NK-92 treated with Interleukin-12 subunit alpha and Interleukin-12 subunit beta, amount 100 ng/mL, for 24 hours (cell line): ENCODE measurements around the gene HID1.
"Not testable (repeated sequence)": the region's sequence is repeated elsewhere in the genome, so short reads cannot be mapped to it uniquely, and the experiment has no call there.

ENCODE experiments used
- DNase-seq: peaks from one replicate; lab custom pipeline; 2025; lab: John Stamatoyannopoulos, UW

HID1 gene, protein sequence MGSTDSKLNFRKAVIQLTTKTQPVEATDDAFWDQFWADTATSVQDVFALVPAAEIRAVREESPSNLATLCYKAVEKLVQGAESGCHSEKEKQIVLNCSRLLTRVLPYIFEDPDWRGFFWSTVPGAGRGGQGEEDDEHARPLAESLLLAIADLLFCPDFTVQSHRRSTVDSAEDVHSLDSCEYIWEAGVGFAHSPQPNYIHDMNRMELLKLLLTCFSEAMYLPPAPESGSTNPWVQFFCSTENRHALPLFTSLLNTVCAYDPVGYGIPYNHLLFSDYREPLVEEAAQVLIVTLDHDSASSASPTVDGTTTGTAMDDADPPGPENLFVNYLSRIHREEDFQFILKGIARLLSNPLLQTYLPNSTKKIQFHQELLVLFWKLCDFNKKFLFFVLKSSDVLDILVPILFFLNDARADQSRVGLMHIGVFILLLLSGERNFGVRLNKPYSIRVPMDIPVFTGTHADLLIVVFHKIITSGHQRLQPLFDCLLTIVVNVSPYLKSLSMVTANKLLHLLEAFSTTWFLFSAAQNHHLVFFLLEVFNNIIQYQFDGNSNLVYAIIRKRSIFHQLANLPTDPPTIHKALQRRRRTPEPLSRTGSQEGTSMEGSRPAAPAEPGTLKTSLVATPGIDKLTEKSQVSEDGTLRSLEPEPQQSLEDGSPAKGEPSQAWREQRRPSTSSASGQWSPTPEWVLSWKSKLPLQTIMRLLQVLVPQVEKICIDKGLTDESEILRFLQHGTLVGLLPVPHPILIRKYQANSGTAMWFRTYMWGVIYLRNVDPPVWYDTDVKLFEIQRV

DNA sequence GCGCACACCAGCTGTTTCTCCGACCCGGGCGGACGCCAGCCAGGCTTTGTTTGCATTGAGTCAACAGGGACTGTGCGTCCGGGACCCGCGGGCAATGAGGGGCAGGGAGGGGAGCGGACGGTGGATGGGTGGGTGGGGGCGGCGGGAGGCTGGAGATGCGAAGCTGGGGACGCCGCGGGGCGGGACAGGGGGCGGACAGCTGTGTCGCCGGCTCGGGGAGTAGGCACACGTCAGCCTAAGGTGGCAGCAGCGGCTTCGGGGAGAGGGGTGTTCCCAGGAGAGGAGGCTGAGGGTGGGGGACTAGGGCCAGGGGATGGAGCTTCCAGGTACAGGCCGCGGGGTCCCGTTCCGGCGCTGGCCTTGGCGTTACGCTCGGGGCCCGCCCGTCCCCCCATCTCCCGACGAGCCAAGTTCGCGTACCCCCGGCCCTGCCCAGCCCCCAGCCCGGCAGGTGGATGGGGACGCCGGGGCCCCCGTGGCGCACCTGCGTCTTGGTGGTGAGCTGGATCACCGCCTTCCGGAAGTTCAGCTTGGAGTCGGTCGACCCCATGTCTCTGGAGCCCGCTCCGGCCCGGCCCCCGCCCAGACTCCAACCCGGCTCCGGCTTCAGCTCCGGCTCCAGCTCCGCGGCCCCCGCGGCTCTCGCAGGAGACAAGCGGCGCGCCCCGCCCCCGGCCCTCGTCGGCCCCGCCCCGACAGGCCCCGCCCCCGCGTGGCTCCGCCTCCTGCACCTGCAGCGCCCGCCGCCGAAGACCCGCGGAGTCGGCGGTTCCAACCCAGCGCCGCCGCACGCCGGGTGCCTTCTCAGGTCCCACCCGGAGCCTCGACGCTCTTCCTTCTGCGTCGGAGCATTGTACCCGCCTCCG, at the start of gene HID1:
Gene HID1, minus strand, starts transcription at position 653 of the 866 bp plus-strand sequence. Its CDS starts 103 bp downstream, at position 550.
- no peak for DNase-seq

DNA sequence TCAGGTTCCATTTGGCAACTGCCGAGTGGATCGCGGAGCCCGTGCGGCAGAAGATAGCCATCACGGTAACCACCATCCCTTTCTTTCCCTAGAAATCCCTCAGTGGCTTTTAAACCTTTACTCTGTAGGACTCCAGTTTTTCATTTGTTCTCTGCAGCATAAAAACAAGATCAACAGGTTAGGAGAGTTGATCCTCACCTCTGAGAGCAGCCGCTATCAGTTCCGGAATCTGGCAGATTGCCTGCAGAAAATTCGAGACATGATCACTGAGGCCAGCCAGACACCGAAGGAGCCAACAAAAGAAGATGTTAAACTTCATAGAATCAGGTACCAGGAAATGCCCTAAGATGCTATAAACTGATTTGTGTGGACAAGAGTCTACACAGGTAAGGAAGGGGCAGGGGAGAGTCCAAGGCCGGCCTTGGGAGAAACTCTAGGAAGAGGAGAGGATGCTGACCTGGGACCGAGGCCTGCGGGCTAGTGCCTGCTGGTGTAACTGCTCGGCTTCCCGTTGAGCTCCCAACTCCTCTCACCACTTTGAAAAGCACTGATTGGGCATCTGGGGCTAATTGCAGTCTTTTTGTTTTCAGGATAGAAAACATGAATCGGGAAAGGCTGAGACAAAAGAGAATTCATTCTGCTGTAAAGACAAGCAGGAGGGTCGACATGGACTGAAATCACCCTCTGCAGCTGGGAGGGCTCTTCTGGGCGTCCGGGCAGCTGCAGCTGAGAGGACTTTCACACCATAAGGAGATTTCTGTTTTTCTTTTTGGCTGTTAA, 48.0 kb upstream of the HID1 start:
- DNase-seq, result no peak

- DNase-seq, result no peak
These were observed 47.2 kb upstream of the HID1 start for GRCh38 chr17:75019710-75020109.

- no peak for DNase-seq
These were observed 46.6 kb upstream of the HID1 start for GRCh38 chr17:75019146-75019545.

DNA sequence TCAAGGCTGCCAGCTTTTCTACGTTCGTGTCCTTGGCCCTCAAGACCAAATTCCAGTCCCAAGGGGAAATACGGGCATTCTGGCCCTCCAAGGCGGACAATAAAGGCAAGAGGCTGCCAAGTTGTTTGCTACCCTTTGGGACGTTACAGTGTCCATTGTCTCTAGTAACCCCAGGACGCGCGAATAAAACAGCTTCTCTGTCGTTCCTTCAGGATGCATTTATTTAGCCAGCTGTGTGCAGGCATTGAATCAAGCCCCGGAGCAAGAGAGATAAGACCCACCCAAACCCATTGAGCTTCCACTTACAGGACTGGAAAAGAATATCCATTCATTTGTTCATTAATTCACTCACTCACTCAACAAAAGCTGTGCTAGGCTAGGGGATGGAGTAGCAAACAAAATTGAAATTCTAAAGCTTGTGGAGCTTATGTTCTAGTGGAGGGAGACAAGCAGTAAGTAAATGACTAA, 40.6 kb upstream of the HID1 start:
- no peak for DNase-seq

DNA sequence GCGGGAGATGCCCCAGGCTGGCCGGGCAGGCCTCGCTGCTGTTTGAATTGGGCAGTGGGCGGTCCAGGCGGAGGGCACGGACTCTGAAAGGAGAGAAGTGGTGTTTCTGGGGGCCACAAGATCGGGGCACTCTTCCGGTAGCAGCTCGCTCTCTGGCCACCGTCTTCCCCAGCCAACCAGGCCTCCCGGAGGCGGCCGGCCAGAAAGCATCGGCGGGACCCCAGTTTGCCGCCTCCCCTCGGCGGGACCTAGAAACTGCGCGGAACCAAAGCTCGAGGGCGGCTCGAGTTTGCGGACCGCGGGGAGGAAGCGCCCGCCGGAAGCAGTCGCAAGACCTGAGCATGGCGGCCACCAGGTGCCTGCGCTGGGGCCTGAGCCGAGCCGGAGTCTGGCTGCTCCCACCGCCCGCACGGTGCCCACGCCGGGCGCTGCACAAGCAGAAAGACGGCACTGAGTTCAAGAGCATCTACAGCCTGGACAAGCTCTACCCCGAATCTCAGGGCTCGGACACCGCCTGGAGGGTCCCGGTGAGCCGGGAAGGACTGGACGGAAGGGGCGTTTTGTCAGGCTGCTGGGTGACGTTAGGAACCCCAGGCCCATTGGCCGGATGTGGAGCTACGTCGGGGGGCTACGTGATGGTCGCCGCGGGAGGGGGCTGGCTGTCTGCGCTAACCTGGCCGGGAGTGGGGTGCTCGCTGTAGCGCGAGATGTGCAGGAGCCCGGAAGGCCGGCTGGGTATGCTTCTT, 40.0 kb upstream of the HID1 start, which contains the start of gene MRPL58:
Gene MRPL58, plus strand, starts transcription at position 325 of the 746 bp plus-strand sequence. Its CDS starts 17 bp downstream, at position 342.
- DNase-seq, result peak; percentile 74

GRCh38 chr17:75012096-75012345, 39.5 kb upstream of the HID1 start:
- no peak for DNase-seq

- DNase-seq, result no peak
These were observed 39.0 kb upstream of the HID1 start for GRCh38 chr17:75011401-75012095.

GRCh38 chr17:75010683-75011400, 38.3 kb upstream of the HID1 start:
- DNase-seq, result no peak

GRCh38 chr17:75009139-75009724, 36.7 kb upstream of the HID1 start:
- no peak for DNase-seq

GRCh38 chr17:75008373-75008772, 35.8 kb upstream of the HID1 start:
- no peak for DNase-seq

DNA sequence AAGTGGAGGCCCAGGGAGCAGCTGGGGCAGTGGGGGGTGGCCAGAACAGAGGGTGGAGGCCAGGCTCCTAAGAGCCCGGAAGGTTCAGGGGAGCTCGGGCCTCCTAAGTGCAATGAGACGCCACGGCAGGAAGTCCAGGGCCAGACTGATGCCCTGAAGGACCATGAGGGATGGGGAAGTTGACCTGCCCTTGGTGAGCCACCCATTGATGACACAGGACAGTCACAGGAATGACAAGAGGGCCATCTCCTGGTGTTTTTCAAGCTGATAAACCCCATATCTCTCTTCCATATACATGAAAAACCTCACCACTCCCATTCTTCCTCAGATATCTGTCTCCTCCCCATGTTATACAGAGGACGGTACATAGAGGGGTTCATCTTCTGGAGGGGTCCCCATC, 34.1 kb upstream of the HID1 start:
- no peak for DNase-seq

DNA sequence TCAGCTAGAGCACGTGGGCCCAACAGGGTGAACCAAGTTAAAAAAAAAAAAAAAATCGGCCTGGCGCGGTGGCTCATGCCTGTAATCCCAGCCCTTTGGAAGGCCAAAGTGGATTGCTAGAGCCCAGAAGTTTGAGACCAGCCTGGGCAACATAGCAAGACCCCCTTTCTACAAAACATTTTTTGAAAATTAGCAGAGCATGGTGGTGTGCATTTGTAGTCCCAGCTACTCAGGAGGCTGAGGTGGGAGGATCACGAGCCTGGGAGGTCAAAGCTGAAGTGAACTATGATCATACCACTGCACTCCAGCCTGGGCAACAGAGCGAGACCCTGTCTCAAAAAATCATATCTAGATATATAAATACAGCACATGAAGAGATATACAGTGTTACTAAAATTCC, 33.5 kb upstream of the HID1 start:
- not testable (repeated sequence) for DNase-seq

- DNase-seq, result no peak
These were observed 32.7 kb upstream of the HID1 start for GRCh38 chr17:75005291-75005690.

DNA sequence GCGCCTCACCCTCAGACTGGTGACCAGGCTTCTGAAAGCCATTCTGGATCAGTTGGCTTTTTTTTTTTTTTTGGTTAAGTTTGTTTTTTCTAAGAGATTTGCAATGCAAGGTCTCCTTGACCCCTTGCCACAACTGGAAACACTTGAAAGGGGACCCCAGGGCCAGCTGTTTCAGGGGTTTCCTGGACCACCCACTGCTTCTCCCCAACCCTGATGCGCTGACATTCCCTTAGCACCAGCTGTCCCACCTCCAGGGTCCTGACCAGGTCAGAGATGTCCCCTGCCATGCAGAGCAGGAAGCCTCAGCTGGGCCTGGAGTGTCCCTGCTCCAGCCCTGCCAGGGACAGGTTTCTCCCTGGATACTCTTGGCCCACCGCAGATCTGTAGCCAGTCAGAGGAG, 31.8 kb upstream of the HID1 start:
- DNase-seq, result no peak

GRCh38 chr17:75003957-75004355, 31.4 kb upstream of the HID1 start:
- no peak for DNase-seq

DNA sequence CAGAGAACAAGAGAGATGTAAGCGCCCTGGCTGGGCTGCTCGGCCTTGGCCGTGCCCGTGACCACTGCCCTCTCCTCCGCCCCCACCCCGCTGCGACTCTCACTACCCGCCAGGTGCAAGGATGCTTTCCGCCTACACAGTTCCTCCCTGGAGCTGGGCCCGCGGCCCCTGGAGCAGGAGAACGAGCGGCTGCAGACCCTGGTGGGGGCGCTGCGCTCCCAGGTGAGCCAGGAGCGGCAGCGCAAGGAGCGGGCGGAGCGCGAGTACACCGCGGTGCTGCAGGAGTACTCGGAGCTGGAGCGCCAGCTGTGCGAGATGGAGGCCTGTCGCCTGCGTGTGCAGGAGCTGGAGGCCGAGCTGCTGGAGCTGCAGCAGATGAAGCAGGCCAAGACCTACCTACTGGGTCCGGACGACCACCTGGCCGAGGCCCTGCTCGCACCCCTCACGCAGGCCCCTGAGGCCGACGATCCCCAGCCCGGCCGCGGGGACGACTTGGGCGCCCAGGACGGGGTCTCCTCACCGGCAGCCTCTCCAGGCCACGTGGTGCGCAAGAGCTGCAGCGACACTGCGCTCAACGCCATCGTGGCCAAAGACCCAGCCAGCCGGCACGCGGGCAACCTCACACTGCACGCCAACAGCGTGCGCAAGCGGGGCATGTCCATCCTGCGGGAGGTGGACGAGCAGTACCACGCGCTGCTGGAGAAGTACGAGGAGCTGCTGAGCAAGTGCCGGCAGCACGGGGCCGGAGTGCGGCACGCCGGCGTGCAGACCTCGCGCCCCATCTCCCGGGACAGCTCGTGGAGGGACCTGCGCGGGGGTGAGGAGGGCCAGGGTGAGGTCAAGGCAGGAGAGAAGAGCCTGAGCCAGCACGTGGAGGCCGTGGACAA, 30.8 kb upstream of the HID1 start:
- DNase-seq, result no peak
